ENCODE measurements around the gene UNC5CL. TPM values are rescaled to one million over a fixed set of nuclear protein-coding genes. Genes with fewer than 3 reads are reported as not detected.
A peak's percentile ranks its signal among the peaks of the same experiment; 100 is the strongest.

The UNC5CL gene
- total RNA-seq, 1 donor from 2014 or later = 0.99 TPM

- H3K4me1 Mint-ChIP-seq (ENCODE audit: low read depth) = peaks cover 19% of the 10 kb centered on the region
- H3K9me3 Mint-ChIP-seq = no peaks in the 10 kb centered on the region
These were observed 3.4 kb upstream of the UNC5CL start, which contains the start of gene TSPO2 for GRCh38 chr6:41042226-41043055. TSPO2 (plus strand) TSS chr6:41042467; CDS start chr6:41042986, 519 bp downstream.

GRCh38 chr6:41040940-41041536 is 2.0 kb upstream of the UNC5CL start:
- intact Hi-C loops (cut with micrococcal nuclease) = loop anchor here (1.0 kb wide), 1 partner anchor 30 kb away; no protein-coding TSS in a partner anchor
- Mint-ChIP-seq H3K9me3 (no peaks in the 10 kb centered on the region), H3K27ac (no peak overlapping the region), H3K27me3 (ENCODE audit: insufficient read depth) (peaks cover 4% of the 10 kb centered on the region), H3K4me3 (no peak overlapping the region), H3K4me1 (ENCODE audit: low read depth) (peaks cover 19% of the 10 kb centered on the region), H3K36me3 (ENCODE audit: low read depth) (no peaks in the 10 kb centered on the region)
- no peak for DNase-seq (ENCODE audit: low spot score)

More at GRCh38 chr6:41042226-41043055, 3.4 kb upstream of the UNC5CL start, which contains the start of gene TSPO2:
- no peak for DNase-seq (ENCODE audit: low spot score)
- no peak within 1 kb of the TSS for H3K4me3 Mint-ChIP-seq
- intact Hi-C loops (cut with micrococcal nuclease) = no loop called here
- H3K36me3 Mint-ChIP-seq (ENCODE audit: low read depth) = no peaks in the 10 kb centered on the region
- no peak within 1 kb of the TSS for H3K27ac Mint-ChIP-seq
- peaks cover 2% of the 10 kb centered on the region for H3K27me3 Mint-ChIP-seq (ENCODE audit: insufficient read depth)

- no peaks in the 10 kb centered on the region for H3K36me3 Mint-ChIP-seq (ENCODE audit: low read depth)
- H3K4me3 Mint-ChIP-seq = no peak overlapping the region
- H3K27me3 Mint-ChIP-seq (ENCODE audit: insufficient read depth) = peaks cover 7% of the 10 kb centered on the region
- intact Hi-C loops (cut with micrococcal nuclease) = loop anchor here (1.0 kb wide), 1 partner anchor 31 kb away; no protein-coding TSS in a partner anchor
- peak overlapping the region; percentile 3 for H3K27ac Mint-ChIP-seq
- no peak for DNase-seq (ENCODE audit: low spot score)
- H3K9me3 Mint-ChIP-seq = no peaks in the 10 kb centered on the region
- H3K4me1 Mint-ChIP-seq (ENCODE audit: low read depth) = peaks cover 19% of the 10 kb centered on the region
These were observed 1.3 kb upstream of the UNC5CL start for GRCh38 chr6:41040101-41040939.

GRCh38 chr6:41038205-41038604 is 816 bp downstream of the UNC5CL start:
- Mint-ChIP-seq H3K4me3 (no peak overlapping the region), H3K9me3 (no peaks in the 10 kb centered on the region), H3K27ac (no peak overlapping the region), H3K27me3 (ENCODE audit: insufficient read depth) (peaks cover 5% of the 10 kb centered on the region), H3K4me1 (ENCODE audit: low read depth) (peaks cover 19% of the 10 kb centered on the region), H3K36me3 (ENCODE audit: low read depth) (no peaks in the 10 kb centered on the region)
- no peak for DNase-seq (ENCODE audit: low spot score)
- intact Hi-C loops (cut with micrococcal nuclease) = no loop called here

GRCh38 chr6:41037107-41037900 is 1.7 kb downstream of the UNC5CL start:
- H3K36me3 Mint-ChIP-seq (ENCODE audit: low read depth) = no peaks in the 10 kb centered on the region
- intact Hi-C loops (cut with micrococcal nuclease) = no loop called here
- peaks cover 19% of the 10 kb centered on the region for H3K4me1 Mint-ChIP-seq (ENCODE audit: low read depth)
- peaks cover 5% of the 10 kb centered on the region for H3K27me3 Mint-ChIP-seq (ENCODE audit: insufficient read depth)
- no peak overlapping the region for H3K27ac Mint-ChIP-seq
- H3K4me3 Mint-ChIP-seq = no peak overlapping the region
- H3K9me3 Mint-ChIP-seq = no peaks in the 10 kb centered on the region
- no peak for DNase-seq (ENCODE audit: low spot score)

- no peaks in the 10 kb centered on the region for H3K36me3 Mint-ChIP-seq (ENCODE audit: low read depth)
- no peak overlapping the region for H3K4me3 Mint-ChIP-seq
- intact Hi-C loops (cut with micrococcal nuclease) = no loop called here
- H3K9me3 Mint-ChIP-seq = no peaks in the 10 kb centered on the region
- H3K27me3 Mint-ChIP-seq (ENCODE audit: insufficient read depth) = peaks cover 5% of the 10 kb centered on the region
- no peak overlapping the region for H3K27ac Mint-ChIP-seq
- peaks cover 19% of the 10 kb centered on the region for H3K4me1 Mint-ChIP-seq (ENCODE audit: low read depth)
- DNase-seq (ENCODE audit: low spot score) = no peak
These were observed 2.4 kb downstream of the UNC5CL start for GRCh38 chr6:41036601-41037000.

GRCh38 chr6:41036186-41036585 is 2.8 kb downstream of the UNC5CL start:
- no peak overlapping the region for H3K27ac Mint-ChIP-seq
- no peaks in the 10 kb centered on the region for H3K9me3 Mint-ChIP-seq
- H3K36me3 Mint-ChIP-seq (ENCODE audit: low read depth) = no peaks in the 10 kb centered on the region
- H3K4me3 Mint-ChIP-seq = no peak overlapping the region
- DNase-seq (ENCODE audit: low spot score) = no peak
- peaks cover 19% of the 10 kb centered on the region for H3K4me1 Mint-ChIP-seq (ENCODE audit: low read depth)
- H3K27me3 Mint-ChIP-seq (ENCODE audit: insufficient read depth) = peaks cover 5% of the 10 kb centered on the region
- intact Hi-C loops (cut with micrococcal nuclease) = no loop called here

- H3K4me3 Mint-ChIP-seq = no peak overlapping the region
- intact Hi-C loops (cut with micrococcal nuclease) = no loop called here
These were observed 5.2 kb downstream of the UNC5CL start for GRCh38 chr6:41033776-41034175.

GRCh38 chr6:41032830-41033229 is 6.2 kb downstream of the UNC5CL start:
- no peak overlapping the region for H3K4me3 Mint-ChIP-seq
- H3K27ac Mint-ChIP-seq = no peak overlapping the region
- peaks cover 5% of the 10 kb centered on the region for H3K27me3 Mint-ChIP-seq (ENCODE audit: insufficient read depth)
- no peaks in the 10 kb centered on the region for H3K9me3 Mint-ChIP-seq
- peaks cover 12% of the 10 kb centered on the region for H3K4me1 Mint-ChIP-seq (ENCODE audit: low read depth)
- no peak for DNase-seq (ENCODE audit: low spot score)
- intact Hi-C loops (cut with micrococcal nuclease) = no loop called here
- H3K36me3 Mint-ChIP-seq (ENCODE audit: low read depth) = no peaks in the 10 kb centered on the region

More at GRCh38 chr6:41033776-41034175, 5.2 kb downstream of the UNC5CL start:
- no peak overlapping the region for H3K27ac Mint-ChIP-seq
- H3K4me1 Mint-ChIP-seq (ENCODE audit: low read depth) = peaks cover 7% of the 10 kb centered on the region
- DNase-seq (ENCODE audit: low spot score) = no peak
- peaks cover 5% of the 10 kb centered on the region for H3K27me3 Mint-ChIP-seq (ENCODE audit: insufficient read depth)
- no peaks in the 10 kb centered on the region for H3K9me3 Mint-ChIP-seq
- H3K36me3 Mint-ChIP-seq (ENCODE audit: low read depth) = no peaks in the 10 kb centered on the region

GRCh38 chr6:41028561-41029412 is 10.2 kb downstream of the UNC5CL start:
- H3K4me1 Mint-ChIP-seq (ENCODE audit: low read depth) = peaks cover 22% of the 10 kb centered on the region
- no peak for DNase-seq (ENCODE audit: low spot score)
- peak overlapping the region; percentile 89 for H3K4me3 Mint-ChIP-seq
- no peaks in the 10 kb centered on the region for H3K36me3 Mint-ChIP-seq (ENCODE audit: low read depth)
- peak overlapping the region; percentile 85 for H3K27ac Mint-ChIP-seq
- no peaks in the 10 kb centered on the region for H3K27me3 Mint-ChIP-seq (ENCODE audit: insufficient read depth)
- intact Hi-C loops (cut with micrococcal nuclease) = loop anchor here (1.0 to 5.0 kb wide), 5 partner anchors 22 to 701 kb away; partner anchors contain the start of gene LRFN2
- H3K9me3 Mint-ChIP-seq = no peaks in the 10 kb centered on the region

GRCh38 chr6:41027799-41028560 is 11.0 kb downstream of the UNC5CL start:
- Mint-ChIP-seq H3K27me3 (ENCODE audit: insufficient read depth) (no peaks in the 10 kb centered on the region), H3K27ac (peak overlapping the region; percentile 85), H3K4me3 (peak overlapping the region; percentile 89), H3K36me3 (ENCODE audit: low read depth) (no peaks in the 10 kb centered on the region), H3K4me1 (ENCODE audit: low read depth) (peaks cover 22% of the 10 kb centered on the region), H3K9me3 (no peaks in the 10 kb centered on the region)
- peak; percentile 77 for DNase-seq (ENCODE audit: low spot score)
- intact Hi-C loops (cut with micrococcal nuclease) = loop anchor here (1.0 to 5.0 kb wide), 7 partner anchors 11 to 701 kb away; partner anchors contain the start of genes LRFN2, NFYA, OARD1 and UNC5CL
